ENCODE measurements around the gene DYNLT5. TPM values are rescaled to one million over a fixed set of nuclear protein-coding genes. Genes with fewer than 3 reads are reported as not detected.

Gene DYNLT5
- total RNA-seq, 2 donors from 2014 or later, result 1.2 to 8.3 TPM

- H3K4me3 Mint-ChIP-seq, result no peak overlapping the region
- no peak overlapping the region for H3K9ac ChIP-seq (ENCODE audit: extremely low read depth, low read length, poor library complexity, severe bottlenecking)
Observed at GRCh38 chr1:66737836-66738235, 14.4 kb upstream of the DYNLT5 start.

GRCh38 chr1:66739401-66740157 is 12.7 kb upstream of the DYNLT5 start:
- no peak overlapping the region for H3K4me3 ChIP-seq (ENCODE audit: low read length)
- H3K27ac ChIP-seq (ENCODE audit: low read depth, low read length), result no peak overlapping the region
- Mint-ChIP-seq H3K36me3 (ENCODE audit: low read depth) (no peaks in the 10 kb centered on the region), H3K4me1 (peaks cover 2% of the 10 kb centered on the region), H3K27me3 (ENCODE audit: insufficient read depth) (no peaks in the 10 kb centered on the region), H3K27ac (no peak overlapping the region), H3K9me3 (no peaks in the 10 kb centered on the region), H3K4me3 (no peak overlapping the region)
- no peaks in the 10 kb centered on the region for H3K4me1 ChIP-seq (ENCODE audit: control insufficient read depth, insufficient read depth, low read length)
- no peaks in the 10 kb centered on the region for H3K36me3 ChIP-seq (ENCODE audit: control insufficient read depth, insufficient read depth, low read length)
- no peaks in the 10 kb centered on the region for H3K27me3 ChIP-seq (ENCODE audit: control insufficient read depth, insufficient read depth, low read length, poor library complexity, severe bottlenecking)
- no peak overlapping the region for H3K9ac ChIP-seq (ENCODE audit: extremely low read depth, low read length, poor library complexity, severe bottlenecking)
- TF ChIP-seq CTCF (conservative IDR thresholded peaks at IDR 0.05), result no peak
- peak; percentile 50 for DNase-seq
- WGBS, 2 experiments (ENCODE audit: insufficient coverage in 1 of 2, insufficient read length in 1 of 2), result 90 to 91% methylated on average over 9 of the region's 9 CpGs
- H3K9me3 ChIP-seq (ENCODE audit: control insufficient read depth, low read length), result no peaks in the 10 kb centered on the region

More at GRCh38 chr1:66737836-66738235, 14.4 kb upstream of the DYNLT5 start:
- peaks cover 2% of the 10 kb centered on the region for H3K4me1 Mint-ChIP-seq
- no peaks in the 10 kb centered on the region for H3K36me3 Mint-ChIP-seq (ENCODE audit: low read depth)
- no peak overlapping the region for H3K27ac Mint-ChIP-seq
- 93% methylated on average over 2 of the region's 2 CpGs; no CpG with 5 or more reads in 1 of the 2 experiments for WGBS, 2 experiments (ENCODE audit: insufficient coverage in 1 of 2, insufficient read length in 1 of 2)
- Histone ChIP-seq H3K36me3 (ENCODE audit: control insufficient read depth, insufficient read depth, low read length) (no peaks in the 10 kb centered on the region), H3K4me1 (ENCODE audit: control insufficient read depth, insufficient read depth, low read length) (no peaks in the 10 kb centered on the region), H3K9me3 (ENCODE audit: control insufficient read depth, low read length) (no peaks in the 10 kb centered on the region), H3K4me3 (ENCODE audit: low read length) (no peak overlapping the region), H3K27me3 (ENCODE audit: control insufficient read depth, insufficient read depth, low read length, poor library complexity, severe bottlenecking) (no peaks in the 10 kb centered on the region), H3K27ac (ENCODE audit: low read depth, low read length) (no peak overlapping the region)
- TF ChIP-seq CTCF (conservative IDR thresholded peaks at IDR 0.05), result no peak
- no peak for DNase-seq
- no peaks in the 10 kb centered on the region for H3K27me3 Mint-ChIP-seq (ENCODE audit: insufficient read depth)
- H3K9me3 Mint-ChIP-seq, result no peaks in the 10 kb centered on the region

GRCh38 chr1:66745451-66745850 is 6.8 kb upstream of the DYNLT5 start:
- Histone ChIP-seq H3K27ac (ENCODE audit: low read depth, low read length) (no peak overlapping the region), H3K9me3 (ENCODE audit: control insufficient read depth, low read length) (no peaks in the 10 kb centered on the region), H3K27me3 (ENCODE audit: control insufficient read depth, insufficient read depth, low read length, poor library complexity, severe bottlenecking) (no peaks in the 10 kb centered on the region), H3K36me3 (ENCODE audit: control insufficient read depth, insufficient read depth, low read length) (no peaks in the 10 kb centered on the region), H3K9ac (ENCODE audit: extremely low read depth, low read length, poor library complexity, severe bottlenecking) (no peak overlapping the region), H3K4me3 (ENCODE audit: low read length) (no peak overlapping the region), H3K4me1 (ENCODE audit: control insufficient read depth, insufficient read depth, low read length) (no peaks in the 10 kb centered on the region)
- H3K4me1 Mint-ChIP-seq, result no peaks in the 10 kb centered on the region
- DNase-seq, result no peak
- WGBS, 2 experiments (ENCODE audit: insufficient coverage in 1 of 2, insufficient read length in 1 of 2), result 67% methylated on average over 1 of the region's 2 CpGs; no CpG with 5 or more reads in 1 of the 2 experiments
- TF ChIP-seq CTCF (conservative IDR thresholded peaks at IDR 0.05), result no peak
- no peaks in the 10 kb centered on the region for H3K36me3 Mint-ChIP-seq (ENCODE audit: low read depth)
- no peaks in the 10 kb centered on the region for H3K27me3 Mint-ChIP-seq (ENCODE audit: insufficient read depth)
- H3K4me3 Mint-ChIP-seq, result no peak overlapping the region
- no peak overlapping the region for H3K27ac Mint-ChIP-seq
- no peaks in the 10 kb centered on the region for H3K9me3 Mint-ChIP-seq
